PFSK-1 (cell line): ENCODE data around the gene JPT2.

ENCODE experiments used
- FOXP2 ChIP-seq: optimal IDR thresholded peaks from 2 replicates; pipeline ENCODE3; 2011; ENCODE audit warnings: borderline replicate concordance, control low read depth, inconsistent platforms; ENCODE audit not compliant: insufficient read depth; ENCODE audit errors: extremely low read length, extremely low read depth
- POLR2AphosphoS5 ChIP-seq: IDR thresholded peaks from 2 replicates; pipeline ENCODE4 v1.6.1; 2012; ENCODE audit warnings: low read depth, mild to moderate bottlenecking, control low read depth, low read length, moderate library complexity
- REST ChIP-seq, 2 experiments: IDR thresholded peaks; 2 replicates each; pipeline versions ENCODE4 v1.6.1 to v1.8.0; 2011 to 2012; ENCODE audit warnings: low read depth in 2 of 2, low read length in 2 of 2, control low read depth in 1 of 2, inconsistent platforms in 1 of 2, mild to moderate bottlenecking in 1 of 2, moderate library complexity in 1 of 2; ENCODE audit not compliant: insufficient read depth in 1 of 2
- SIN3A ChIP-seq: IDR thresholded peaks from 2 replicates; pipeline ENCODE4 v1.6.1; 2012; ENCODE audit warnings: mild to moderate bottlenecking, low read length, moderate library complexity, borderline replicate concordance; ENCODE audit not compliant: insufficient read depth
- TAF1 ChIP-seq: IDR thresholded peaks from 2 replicates; pipeline ENCODE4 v1.6.1; 2012; ENCODE audit warnings: low read length, control low read depth, borderline replicate concordance; ENCODE audit not compliant: insufficient read depth

The JPT2 gene

GRCh38 chr16:1740781-1741490 lies 62.9 kb downstream of the JPT2 start:
- TF ChIP-seq SIN3A, result no peak
- TF ChIP-seq POLR2AphosphoS5, result no peak
- TF ChIP-seq TAF1, result no peak
- no peak for TF ChIP-seq FOXP2
- TF ChIP-seq REST (IDR thresholded peaks at IDR 0.05; ENCODE audit: insufficient read depth in 1 of 2, low read depth in 2 of 2, low read length in 2 of 2), result no peak

GRCh38 chr16:1741553-1742165 lies 63.6 kb downstream of the JPT2 start:
- TF ChIP-seq SIN3A (no peak), POLR2AphosphoS5 (no peak), REST (IDR thresholded peaks at IDR 0.05; ENCODE audit: insufficient read depth in 1 of 2, low read depth in 2 of 2, low read length in 2 of 2) (no peak), FOXP2 (no peak), TAF1 (no peak)

- TF ChIP-seq POLR2AphosphoS5 (no peak), SIN3A (no peak), REST (IDR thresholded peaks at IDR 0.05; ENCODE audit: insufficient read depth in 1 of 2, low read depth in 2 of 2, low read length in 2 of 2) (no peak), FOXP2 (no peak), TAF1 (no peak)
Measured at GRCh38 chr16:1743376-1744337, 65.6 kb downstream of the JPT2 start.

- no peak for TF ChIP-seq POLR2AphosphoS5
- no peak for TF ChIP-seq FOXP2
- no peak for TF ChIP-seq REST (IDR thresholded peaks at IDR 0.05; ENCODE audit: insufficient read depth in 1 of 2, low read depth in 2 of 2, low read length in 2 of 2)
- no peak for TF ChIP-seq TAF1
- TF ChIP-seq SIN3A, result no peak
Measured at GRCh38 chr16:1744338-1744840, 66.3 kb downstream of the JPT2 start.
